Fibroblast of peridontal ligament (primary cell): Measurements from ENCODE around the gene LPIN3.
A peak's percentile ranks its signal among the peaks of the same experiment; 100 is the strongest.

Experiments used
- DNase-seq: peaks from one replicate; pipeline ENCODE4 v3.0.0-alpha.2; 2010; ENCODE audit errors: extremely low read depth

The LPIN3 gene

DNA sequence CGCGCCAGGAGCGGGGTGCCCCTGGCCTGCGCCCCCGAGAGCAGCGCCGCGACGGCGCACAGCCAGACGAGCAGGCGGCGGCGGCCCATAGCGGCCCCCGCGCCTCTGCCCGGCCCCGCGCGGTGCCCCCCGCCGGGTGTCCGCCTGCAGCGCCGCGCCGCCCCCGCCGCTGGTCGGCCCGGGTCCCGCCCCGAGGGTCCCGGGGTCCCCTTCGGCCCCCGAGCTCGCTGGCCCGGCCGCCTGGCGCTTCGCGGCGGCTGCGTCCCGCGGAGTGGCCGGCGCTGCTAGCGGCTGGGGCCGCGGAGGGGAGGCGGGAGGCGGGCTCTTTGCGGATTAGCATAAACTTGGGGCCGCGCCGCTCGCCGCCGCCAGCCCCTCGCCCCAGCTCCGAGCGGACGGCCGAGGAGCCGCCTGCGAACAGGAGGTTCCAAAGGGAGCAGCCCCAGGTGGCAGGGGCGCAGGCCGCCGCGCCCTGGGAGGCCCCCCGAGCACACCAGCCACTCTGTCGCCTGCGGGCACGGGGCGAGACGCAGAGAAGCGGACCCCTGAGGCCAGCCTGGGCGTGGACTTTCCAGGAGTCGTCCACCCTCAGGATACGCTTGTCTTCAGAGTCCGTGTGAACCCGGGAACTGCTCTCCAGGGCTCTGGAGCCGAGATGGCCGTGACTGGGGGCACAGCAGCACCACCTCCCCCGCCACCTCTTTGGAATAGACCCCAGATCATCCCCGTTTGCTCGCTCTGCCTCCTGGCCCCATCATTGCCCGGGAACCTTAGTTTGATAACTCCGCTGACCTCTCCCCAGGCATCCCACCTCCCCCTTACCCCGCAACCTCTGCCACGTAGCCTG lies 26.1 kb downstream of the LPIN3 start, which contains the start of gene EMILIN3:
Gene EMILIN3 (minus strand): TSS at position 273 of the 847 bp plus-strand sequence. CDS start 184 bp downstream, at position 89.
- no peak for DNase-seq

DNA sequence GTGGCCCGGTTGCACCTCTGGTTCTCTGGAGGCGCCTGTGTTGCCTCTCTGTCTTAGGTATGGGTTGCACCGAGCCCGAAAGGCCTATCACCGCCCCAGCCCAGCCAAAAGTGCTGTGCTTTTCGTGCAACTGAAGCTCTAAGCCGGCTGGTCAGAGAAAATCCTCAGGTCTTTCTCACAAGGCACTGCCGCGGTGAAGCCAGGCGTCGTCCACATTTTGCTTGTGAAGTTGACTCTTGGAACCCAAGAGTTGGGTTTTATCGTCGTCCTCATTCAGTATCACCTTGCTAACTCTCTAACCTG lies 26.7 kb downstream of the LPIN3 start:
- no peak for DNase-seq

- DNase-seq, result no peak
These were observed 27.3 kb downstream of the LPIN3 start for GRCh38 chr20:41367956-41368355.

- no peak for DNase-seq
These were observed 29.1 kb downstream of the LPIN3 start for GRCh38 chr20:41369673-41370072.

GRCh38 chr20:41370176-41370575 lies 29.6 kb downstream of the LPIN3 start:
- no peak for DNase-seq

DNA sequence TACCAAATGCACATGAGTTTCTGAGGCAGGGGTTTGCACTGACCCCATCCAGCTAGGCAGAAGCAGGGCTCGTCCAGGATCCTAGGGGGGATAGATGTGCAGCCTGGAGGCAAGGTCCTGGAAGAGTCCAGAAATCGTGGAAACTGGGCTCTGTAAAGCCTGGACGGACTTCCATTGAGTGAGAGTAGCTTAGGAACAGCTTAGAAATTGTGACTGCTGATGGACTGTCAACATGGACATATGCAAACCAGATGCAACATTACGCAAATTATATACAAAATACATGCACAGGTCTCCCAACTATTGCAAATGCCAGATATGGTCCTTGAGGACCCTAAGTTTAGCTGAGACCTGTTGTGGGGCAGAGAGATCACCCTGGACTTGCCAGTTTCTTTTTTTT lies 30.8 kb downstream of the LPIN3 start:
- DNase-seq, result no peak

- DNase-seq, result no peak
These were observed 32.7 kb downstream of the LPIN3 start for GRCh38 chr20:41373251-41373783.

DNA sequence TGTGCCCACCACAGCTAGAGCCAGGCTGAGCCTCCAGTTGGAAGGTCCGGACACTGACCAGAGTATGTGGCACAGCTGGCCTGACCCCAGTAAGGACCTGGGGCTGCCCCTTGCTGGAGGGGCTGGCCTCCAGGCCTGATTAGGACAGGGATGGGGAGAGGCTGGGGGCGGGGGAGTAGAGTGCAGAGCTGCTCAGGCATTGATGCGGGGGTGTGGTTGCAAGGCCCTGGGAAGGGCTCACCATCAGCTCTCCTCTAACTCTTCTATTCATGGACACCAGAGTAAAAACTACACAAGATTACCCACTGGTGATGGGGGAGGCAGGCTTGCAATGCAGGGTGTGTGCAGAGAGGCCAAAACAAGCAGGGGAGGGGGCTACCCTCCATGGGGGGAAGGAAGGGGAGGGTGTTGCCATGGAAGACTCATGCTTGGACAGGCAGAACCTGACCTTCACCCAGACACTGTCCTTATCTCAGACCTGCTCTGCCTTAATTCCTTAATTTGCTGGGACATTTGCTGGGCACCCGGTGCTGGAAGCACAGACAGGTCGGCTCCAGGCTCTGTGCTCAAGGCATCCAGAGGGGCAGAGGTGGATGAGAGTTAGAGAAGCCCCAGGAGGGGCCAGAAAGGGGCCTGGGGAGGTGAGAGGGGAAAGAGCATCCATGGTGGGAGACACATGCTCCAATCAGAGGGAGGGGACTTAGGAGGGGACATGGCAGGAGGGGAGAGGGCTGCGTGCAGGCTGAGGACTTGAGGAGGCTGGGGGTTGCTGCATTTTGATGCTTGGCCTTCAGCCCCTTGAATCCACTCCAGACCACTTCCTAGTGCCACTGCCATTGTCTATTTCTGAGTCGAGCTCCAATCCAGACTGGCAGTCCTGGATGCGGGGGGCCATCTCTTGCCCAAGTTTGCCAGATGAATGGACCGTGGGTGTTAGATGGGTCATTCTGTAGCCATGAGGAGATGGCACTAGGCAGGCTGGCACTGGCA lies 33.6 kb downstream of the LPIN3 start:
- no peak for DNase-seq

GRCh38 chr20:41375846-41376245 lies 35.2 kb downstream of the LPIN3 start:
- DNase-seq, result no peak

- no peak for DNase-seq
These were observed 35.7 kb downstream of the LPIN3 start for GRCh38 chr20:41376349-41376748.

GRCh38 chr20:41377275-41377674 lies 36.7 kb downstream of the LPIN3 start:
- DNase-seq, result no peak

DNA sequence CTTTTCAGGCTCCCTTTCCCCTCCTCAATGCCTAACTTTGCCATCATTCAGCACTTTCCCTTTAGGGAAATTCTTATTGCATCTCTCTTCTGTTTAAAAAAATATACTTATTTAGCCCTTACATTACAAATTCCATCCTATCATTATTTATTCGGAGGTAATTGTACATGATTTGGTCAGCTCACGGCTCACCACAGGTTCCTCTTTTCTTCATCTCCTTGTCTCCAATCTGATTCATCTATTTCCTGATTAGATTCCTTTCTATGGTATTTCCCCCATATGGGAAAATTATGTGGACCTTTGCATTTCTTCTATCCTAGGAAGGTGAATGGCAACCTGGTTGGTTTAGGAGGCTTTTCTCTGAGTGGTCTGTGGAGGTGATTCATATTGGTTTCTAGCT lies 38.9 kb downstream of the LPIN3 start:
- no peak for DNase-seq

DNA sequence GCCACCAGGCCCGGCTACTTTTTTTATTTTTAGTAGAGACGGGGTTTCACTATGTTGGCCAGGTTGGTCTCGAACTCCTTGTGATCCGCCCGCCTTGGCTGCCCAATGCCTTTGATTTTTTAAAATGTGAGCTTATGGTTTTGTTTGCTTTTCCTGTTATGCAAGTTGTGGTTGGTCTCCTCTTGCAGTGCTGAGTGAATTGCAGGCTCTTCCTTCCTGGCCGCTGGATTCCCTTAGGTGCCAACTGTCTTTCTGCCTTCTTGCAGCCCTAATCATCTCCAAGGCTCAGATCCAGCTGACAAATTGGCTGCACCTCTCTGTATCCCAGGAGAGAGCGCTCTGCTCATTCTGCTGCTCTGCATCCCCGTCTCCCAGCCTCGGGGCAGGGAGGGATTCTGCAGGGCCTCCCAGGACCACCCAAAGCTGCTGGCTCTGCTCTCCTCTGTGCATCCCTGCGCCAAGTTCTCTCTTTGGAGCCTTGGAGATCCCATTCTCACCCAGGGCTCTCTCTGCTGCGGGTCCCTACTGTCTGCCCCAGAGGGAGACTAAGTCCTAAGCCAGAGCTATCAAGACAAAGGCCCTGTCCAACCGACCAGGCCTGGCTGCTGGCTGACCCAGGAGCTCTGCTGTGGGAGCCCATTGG lies 40.1 kb downstream of the LPIN3 start:
- DNase-seq, result no peak

DNA sequence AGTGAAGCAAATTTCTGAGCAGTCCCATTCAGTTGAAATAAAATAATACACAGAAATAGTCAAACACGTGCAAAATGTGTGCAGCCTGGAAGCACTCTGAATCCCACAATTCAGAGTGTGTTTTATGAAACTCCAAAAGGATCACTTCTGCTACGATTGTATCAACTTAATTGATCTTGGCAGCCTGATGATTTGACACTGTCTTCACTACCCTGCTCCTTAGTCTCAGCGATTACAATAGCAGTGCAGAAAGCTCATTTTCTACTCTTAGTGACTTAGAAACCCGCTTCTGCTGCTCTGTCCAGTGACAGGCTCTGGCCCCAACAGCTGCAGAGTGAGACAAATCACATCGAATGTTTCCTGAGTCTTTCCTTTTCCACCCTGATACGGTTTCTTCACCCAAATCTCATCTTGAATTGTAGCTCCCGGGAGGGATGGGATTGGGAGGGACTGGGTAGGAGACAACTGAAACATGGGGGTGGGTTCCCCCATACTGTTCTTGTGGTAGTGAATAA lies 42.2 kb downstream of the LPIN3 start:
- no peak for DNase-seq

- DNase-seq, result peak; percentile 87
These were observed 46.1 kb downstream of the LPIN3 start for GRCh38 chr20:41386502-41387427.

GRCh38 chr20:41387444-41387851 lies 46.8 kb downstream of the LPIN3 start:
- no peak for DNase-seq

DNA sequence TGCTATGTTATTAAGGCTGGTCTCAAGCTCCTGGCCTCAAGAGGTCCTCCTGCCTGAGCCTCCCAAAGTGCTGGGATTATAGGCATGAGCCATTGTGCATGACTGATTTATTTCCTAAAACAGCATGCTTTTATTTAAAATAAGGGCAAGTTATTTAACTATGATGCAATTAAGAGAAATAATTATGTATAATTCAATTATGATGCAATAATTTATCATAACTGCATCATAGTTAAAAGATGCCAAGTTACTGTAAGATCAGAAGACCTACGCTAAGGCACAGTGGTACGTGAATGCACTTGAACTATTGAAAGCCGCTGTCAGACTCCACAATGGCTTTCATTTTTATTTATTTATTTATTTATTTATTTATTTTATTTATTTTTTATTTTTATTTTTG lies 50.3 kb downstream of the LPIN3 start:
- DNase-seq, result no peak

GRCh38 chr20:41391587-41392001 lies 51.0 kb downstream of the LPIN3 start:
- no peak for DNase-seq

DNA sequence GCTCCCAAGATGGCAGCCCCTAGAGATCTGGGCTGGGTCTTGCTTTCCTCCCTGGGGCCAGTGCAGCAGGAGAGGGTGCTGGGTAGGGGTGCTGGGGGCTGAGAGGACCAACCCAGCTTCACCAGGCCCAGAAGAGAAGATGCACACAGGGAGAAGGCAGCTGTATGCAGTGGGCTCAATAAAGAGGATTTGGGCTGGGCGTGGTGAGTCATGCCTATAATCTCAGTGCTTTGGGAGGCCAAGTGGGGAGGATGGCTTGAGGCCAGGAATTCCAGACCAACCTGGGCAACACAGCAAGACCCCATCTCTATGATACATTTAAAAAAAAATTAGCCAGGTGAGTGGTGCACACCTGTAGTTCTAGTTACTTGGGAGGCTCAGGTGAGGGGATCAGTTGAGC lies 51.7 kb downstream of the LPIN3 start:
- DNase-seq, result no peak

DNA sequence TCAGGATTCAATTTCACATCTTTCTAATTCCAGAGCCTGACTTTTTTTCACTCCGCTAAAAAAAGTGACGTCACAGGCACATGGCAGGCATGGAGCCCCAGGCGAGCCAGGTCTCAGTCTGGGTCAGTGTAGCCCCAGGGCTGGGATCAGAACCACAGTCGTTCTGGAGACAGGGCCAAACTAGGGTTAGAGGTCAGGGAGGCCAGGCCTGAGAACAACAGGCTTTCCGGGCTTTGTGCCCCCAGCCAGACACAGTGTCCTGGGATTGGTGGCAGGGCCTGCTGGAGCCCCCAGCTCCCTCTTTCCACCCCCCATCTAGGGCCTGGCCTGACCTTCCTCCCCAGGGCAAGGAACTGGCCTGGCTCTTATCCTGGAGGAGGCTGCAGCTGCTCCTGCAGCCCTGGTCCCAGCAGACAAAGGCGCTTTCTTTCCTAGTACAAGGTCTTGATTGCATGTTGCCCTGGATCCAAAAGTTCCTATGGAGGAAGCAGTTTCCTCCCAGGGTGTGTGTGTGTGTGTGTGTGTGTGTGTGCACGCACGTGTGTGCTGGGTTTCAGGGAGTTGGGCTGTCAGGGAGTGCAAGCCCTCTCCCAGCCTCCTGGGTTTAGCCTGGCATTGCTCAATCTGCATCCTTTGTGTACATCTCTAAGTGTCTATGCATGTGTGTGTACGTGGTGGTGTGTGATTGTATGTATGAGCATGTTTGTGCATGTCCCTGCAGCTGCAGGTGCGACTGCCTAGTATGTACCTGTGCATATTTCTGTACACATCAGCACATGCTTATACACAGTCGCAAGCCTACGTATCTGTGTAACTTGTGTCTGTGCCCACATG lies 52.5 kb downstream of the LPIN3 start:
- peak; percentile 50 for DNase-seq
